ENCODE data around the gene HCN1.
"Not testable (repeated sequence)": the region's sequence is repeated elsewhere in the genome, so short reads cannot be mapped to it uniquely, and the experiment has no call there.

Gene HCN1

GRCh38 chr5:45355189-45355992 is 340.8 kb downstream of the HCN1 start:
- intact Hi-C loops (cut with DNase I), result no loop called here
- DNase-seq, result no peak

GRCh38 chr5:45336464-45336863 is 359.7 kb downstream of the HCN1 start:
- intact Hi-C loops (cut with DNase I), result no loop called here
- no peak for DNase-seq

DNA sequence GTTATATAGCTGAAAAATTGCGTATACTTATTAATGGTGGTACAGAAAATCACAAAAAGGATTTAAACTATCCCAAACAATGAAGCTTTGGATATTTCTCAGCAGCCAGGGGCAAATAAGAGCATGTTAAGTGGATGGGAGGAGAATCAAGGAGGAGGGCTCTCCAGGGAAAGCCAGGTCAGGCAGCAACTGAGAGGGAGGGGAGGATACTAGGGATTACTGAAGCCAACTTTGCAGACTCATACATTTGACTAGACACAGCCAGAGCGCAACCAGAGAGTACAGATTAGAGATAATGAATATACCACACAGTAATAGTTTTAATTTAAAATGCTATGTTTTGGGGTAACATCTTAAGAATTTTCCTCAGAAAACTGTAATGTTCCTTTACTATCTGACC is 360.2 kb downstream of the HCN1 start:
- intact Hi-C loops (cut with DNase I), result no loop called here
- no peak for DNase-seq

- intact Hi-C loops (cut with DNase I), result no loop called here
- DNase-seq, result no peak
Measured at GRCh38 chr5:45335346-45335745, 360.8 kb downstream of the HCN1 start.

DNA sequence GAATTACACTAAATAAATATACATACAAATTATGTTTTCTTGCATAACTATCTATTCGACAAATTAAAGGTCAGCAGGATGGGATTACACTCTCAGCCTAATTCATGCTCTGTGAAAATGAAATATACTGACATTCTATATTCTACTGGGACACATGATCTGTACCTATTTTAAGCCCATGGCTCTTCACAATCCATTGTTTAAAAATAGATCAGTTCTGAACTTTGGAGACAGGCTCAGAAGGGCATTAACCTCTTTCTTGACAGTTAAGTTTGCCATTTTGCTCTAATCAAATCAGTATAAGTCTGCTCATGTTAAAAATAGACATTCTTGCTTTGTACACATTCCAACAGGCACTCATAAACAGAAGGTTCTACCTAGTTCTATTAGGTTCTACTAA is 361.2 kb downstream of the HCN1 start:
- DNase-seq, result no peak
- intact Hi-C loops (cut with DNase I), result no loop called here

- intact Hi-C loops (cut with DNase I); DNase-seq: not testable (repeated sequence)
Measured at GRCh38 chr5:45312627-45313026, 383.6 kb downstream of the HCN1 start.

- intact Hi-C loops (cut with DNase I), result no loop called here
- no peak for DNase-seq
Measured at GRCh38 chr5:45295231-45295630, 400.9 kb downstream of the HCN1 start.

GRCh38 chr5:45288746-45289145 is 407.4 kb downstream of the HCN1 start:
- no peak for DNase-seq
- intact Hi-C loops (cut with DNase I), result no loop called here

- no peak for DNase-seq
- intact Hi-C loops (cut with DNase I), result no loop called here
Measured at GRCh38 chr5:45284436-45284835, 411.7 kb downstream of the HCN1 start.

- intact Hi-C loops (cut with DNase I), result no loop called here
- no peak for DNase-seq
Measured at GRCh38 chr5:45281081-45281480, 415.1 kb downstream of the HCN1 start.

- no peak for DNase-seq
- intact Hi-C loops (cut with DNase I), result no loop called here
Measured at GRCh38 chr5:45279109-45279508, 417.1 kb downstream of the HCN1 start.

GRCh38 chr5:45277860-45278259 is 418.3 kb downstream of the HCN1 start:
- no peak for DNase-seq
- intact Hi-C loops (cut with DNase I), result no loop called here

- no peak for DNase-seq
- intact Hi-C loops (cut with DNase I), result no loop called here
Measured at GRCh38 chr5:45274241-45274640, 421.9 kb downstream of the HCN1 start.

GRCh38 chr5:45271626-45272025 is 424.6 kb downstream of the HCN1 start:
- no peak for DNase-seq
- intact Hi-C loops (cut with DNase I), result no loop called here

- intact Hi-C loops (cut with DNase I), result no loop called here
- DNase-seq, result no peak
Measured at GRCh38 chr5:45264447-45264846, 431.7 kb downstream of the HCN1 start.

GRCh38 chr5:45262061-45262590 is 434.1 kb downstream of the HCN1 start:
- intact Hi-C loops (cut with DNase I), result no loop called here
- no peak for DNase-seq

- DNase-seq, result no peak
- intact Hi-C loops (cut with DNase I), result no loop called here
Measured at GRCh38 chr5:45261125-45261524, 435.1 kb downstream of the HCN1 start.

- intact Hi-C loops (cut with DNase I), result no loop called here
- DNase-seq, result no peak
Measured at GRCh38 chr5:45260292-45260691, 435.9 kb downstream of the HCN1 start.

- intact Hi-C loops (cut with DNase I), result no loop called here
- DNase-seq, result no peak
Measured at GRCh38 chr5:45252978-45253377, 443.2 kb downstream of the HCN1 start.

GRCh38 chr5:45252541-45252940 is 443.6 kb downstream of the HCN1 start:
- intact Hi-C loops (cut with DNase I), result no loop called here
- no peak for DNase-seq

- intact Hi-C loops (cut with DNase I), result no loop called here
- DNase-seq, result no peak
Measured at GRCh38 chr5:45225571-45226031, 470.6 kb downstream of the HCN1 start.
